ENCODE results near the gene PSMB8.
A peak's percentile ranks its signal among the peaks of the same experiment; 100 is the strongest.

PSMB8 gene

DNA sequence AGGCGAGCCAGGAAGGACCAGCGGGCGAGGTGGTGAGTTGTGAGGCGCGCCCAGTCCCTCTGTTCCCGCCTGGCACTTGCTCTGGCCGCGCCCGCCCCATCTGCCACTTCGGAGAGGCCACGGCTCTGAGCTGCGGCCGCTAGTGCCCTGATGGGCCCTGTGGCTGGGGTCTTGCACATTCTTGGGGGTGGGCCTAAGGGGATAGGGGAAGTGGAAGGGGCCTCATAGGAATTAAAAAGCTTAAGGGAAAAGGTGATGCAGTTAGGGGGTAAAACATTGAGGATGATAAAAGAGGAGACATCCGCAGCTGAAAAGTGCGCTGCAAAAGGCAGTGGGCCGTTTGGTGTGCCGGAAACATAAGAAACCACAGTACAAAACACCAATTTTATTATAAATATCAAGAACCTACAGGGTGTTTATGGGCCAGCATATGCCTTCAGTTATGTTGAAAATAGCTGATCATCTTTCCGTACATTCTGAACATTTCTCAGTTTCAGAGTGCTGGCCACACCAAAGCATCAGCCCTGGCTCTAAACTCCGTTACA lies 1.1 kb upstream of the PSMB8 start:
- H3K4me3 ChIP-seq (ENCODE audit: low read depth, low read length), result peak overlapping the region; percentile 81
- no peak for DNase-seq (ENCODE audit: low read depth)
- TF ChIP-seq, protein P1, sequence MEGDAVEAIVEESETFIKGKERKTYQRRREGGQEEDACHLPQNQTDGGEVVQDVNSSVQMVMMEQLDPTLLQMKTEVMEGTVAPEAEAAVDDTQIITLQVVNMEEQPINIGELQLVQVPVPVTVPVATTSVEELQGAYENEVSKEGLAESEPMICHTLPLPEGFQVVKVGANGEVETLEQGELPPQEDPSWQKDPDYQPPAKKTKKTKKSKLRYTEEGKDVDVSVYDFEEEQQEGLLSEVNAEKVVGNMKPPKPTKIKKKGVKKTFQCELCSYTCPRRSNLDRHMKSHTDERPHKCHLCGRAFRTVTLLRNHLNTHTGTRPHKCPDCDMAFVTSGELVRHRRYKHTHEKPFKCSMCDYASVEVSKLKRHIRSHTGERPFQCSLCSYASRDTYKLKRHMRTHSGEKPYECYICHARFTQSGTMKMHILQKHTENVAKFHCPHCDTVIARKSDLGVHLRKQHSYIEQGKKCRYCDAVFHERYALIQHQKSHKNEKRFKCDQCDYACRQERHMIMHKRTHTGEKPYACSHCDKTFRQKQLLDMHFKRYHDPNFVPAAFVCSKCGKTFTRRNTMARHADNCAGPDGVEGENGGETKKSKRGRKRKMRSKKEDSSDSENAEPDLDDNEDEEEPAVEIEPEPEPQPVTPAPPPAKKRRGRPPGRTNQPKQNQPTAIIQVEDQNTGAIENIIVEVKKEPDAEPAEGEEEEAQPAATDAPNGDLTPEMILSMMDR (IDR thresholded peaks at IDR 0.05; ENCODE audit: low read depth, low read length, missing control alignments), result no peak
- in situ Hi-C loops (cut with HindIII; ENCODE audit: low sequenced_read_pairs), result loop anchor here (10.0 kb wide), 1 partner anchor 130 kb away; no protein-coding TSS in a partner anchor

DNA sequence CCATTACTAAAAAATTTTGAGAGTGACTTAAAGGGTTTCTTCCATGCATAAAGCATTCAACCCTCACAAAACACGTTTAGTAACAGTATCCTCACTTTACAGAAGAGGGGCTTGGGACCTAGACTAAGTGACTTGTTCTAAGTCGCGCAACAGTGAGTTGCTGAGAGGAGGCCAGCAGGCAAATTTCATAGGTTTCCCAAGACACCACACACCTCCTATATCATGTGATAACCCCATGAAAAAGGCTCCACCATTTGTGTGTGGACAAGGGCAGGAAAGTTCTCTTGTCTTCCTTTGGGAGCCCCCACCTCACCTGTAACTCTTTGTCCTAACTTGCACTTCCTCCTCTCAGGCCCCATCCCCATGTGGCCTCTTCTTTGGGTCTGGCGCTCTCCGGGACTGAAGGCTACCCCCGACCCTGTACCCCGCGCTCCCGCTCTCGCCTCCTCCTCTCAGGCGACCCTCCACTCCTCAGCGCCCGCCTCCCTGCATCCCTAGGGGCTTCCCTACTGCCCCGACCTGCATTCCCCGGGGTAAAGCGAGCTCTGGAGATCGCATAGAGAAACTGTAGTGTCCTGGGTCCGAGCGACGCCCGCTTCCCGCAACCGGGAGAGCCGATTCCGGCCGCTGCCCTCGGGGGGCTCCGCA lies 392 bp downstream of the PSMB8 start:
- H3K4me3 ChIP-seq (ENCODE audit: low read depth, low read length), result peak overlapping the region; percentile 81
- TF ChIP-seq, protein P1 (IDR thresholded peaks at IDR 0.05; ENCODE audit: low read depth, low read length, missing control alignments), result no peak
- in situ Hi-C loops (cut with HindIII; ENCODE audit: low sequenced_read_pairs), result loop anchor here (10.0 kb wide), 1 partner anchor 131 kb away; no protein-coding TSS in a partner anchor
- no peak for DNase-seq (ENCODE audit: low read depth)

DNA sequence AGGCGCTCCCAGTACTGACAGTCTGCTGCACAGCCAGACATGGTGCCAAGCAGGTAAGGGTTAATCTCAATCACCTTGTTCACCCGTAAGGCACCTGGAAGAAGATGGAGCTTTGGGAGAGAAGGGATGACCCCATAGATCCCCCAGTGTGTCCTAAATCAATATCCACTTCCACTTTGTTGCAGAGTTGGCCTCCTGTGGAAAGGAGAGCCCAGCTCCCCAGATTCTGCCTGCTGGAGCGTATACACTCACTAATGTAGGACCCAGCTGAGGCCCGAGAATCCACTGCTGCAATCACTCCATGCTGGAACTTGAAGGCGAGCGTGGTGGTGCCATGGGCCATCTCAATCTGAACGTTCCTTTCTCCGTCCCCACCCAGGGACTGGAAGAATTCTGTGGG lies 1.2 kb downstream of the PSMB8 start:
- in situ Hi-C loops (cut with HindIII; ENCODE audit: low sequenced_read_pairs), result loop anchor here (10.0 kb wide), 1 partner anchor 132 kb away; no protein-coding TSS in a partner anchor
- DNase-seq (ENCODE audit: low read depth), result no peak
- TF ChIP-seq, protein P1 (IDR thresholded peaks at IDR 0.05; ENCODE audit: low read depth, low read length, missing control alignments), result no peak
- H3K4me3 ChIP-seq (ENCODE audit: low read depth, low read length), result peak overlapping the region; percentile 81

DNA sequence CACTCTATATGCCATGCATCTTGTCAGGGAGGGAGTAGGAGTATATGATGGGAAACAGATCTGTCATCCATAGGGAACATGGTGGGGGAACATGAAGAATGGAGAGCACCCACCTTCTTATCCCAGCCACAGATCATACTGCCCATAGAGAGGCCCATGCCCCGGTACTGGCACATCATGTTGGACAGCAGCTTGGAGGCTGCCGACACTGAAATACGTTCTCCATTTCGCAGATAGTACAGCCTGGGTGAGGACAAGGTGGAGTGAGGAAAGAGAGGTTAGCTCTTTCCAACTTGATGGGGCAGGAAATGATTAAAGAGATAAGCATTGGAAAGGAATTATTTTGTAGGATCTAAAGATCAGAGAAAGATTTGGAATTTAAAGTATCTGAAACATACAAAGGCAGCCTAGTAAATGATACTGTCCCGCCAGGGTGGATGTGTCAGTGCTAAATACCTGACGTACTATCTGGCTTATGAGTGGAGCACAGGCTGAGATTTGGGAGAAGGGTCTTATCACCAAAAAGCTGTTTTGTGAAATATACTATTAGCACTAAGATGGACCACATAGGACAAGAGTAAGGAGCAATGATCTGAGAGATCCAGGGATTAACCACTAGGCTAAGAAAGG lies 1.7 kb downstream of the PSMB8 start:
- no peak overlapping the region for H3K4me3 ChIP-seq (ENCODE audit: low read depth, low read length)
- TF ChIP-seq, protein P1 (IDR thresholded peaks at IDR 0.05; ENCODE audit: low read depth, low read length, missing control alignments), result no peak
- in situ Hi-C loops (cut with HindIII; ENCODE audit: low sequenced_read_pairs), result loop anchor here (10.0 kb wide), 1 partner anchor 133 kb away; no protein-coding TSS in a partner anchor
- DNase-seq (ENCODE audit: low read depth), result no peak

DNA sequence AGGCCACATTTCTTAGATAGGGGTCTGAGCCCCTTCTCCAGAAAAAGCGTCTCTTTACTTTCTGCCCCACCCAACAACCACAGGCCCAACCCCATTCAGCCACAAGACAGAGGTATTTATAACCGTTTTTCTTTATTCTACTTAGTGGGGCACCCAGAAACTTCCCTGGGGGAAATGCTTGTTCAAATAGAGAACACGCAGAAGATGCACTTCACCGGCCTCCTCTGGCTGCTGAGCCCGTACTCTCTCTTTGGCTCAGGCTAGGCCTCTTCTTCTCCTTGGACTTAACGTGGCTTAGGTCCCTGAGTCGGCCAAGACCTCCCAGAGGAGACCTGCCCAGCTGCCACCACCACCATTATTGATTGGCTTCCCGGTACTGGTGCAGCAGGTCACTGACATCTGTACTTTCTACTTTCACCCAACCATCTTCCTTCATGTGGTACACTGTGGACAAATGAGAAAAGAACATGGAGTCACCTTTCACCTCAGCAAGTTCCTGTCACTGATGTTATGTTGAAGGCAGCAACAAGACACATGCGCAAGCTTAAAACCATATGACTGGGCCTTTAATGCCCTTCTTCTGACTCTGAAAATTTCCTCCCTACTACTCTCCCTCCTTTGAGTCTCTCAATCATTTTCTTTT lies 3.1 kb downstream of the PSMB8 start:
- DNase-seq (ENCODE audit: low read depth), result no peak
- H3K4me3 ChIP-seq (ENCODE audit: low read depth, low read length), result no peak overlapping the region
- TF ChIP-seq, protein P1 (IDR thresholded peaks at IDR 0.05; ENCODE audit: low read depth, low read length, missing control alignments), result no peak
- in situ Hi-C loops (cut with HindIII; ENCODE audit: low sequenced_read_pairs), result loop anchor here (10.0 kb wide), 1 partner anchor 134 kb away; no protein-coding TSS in a partner anchor

DNA sequence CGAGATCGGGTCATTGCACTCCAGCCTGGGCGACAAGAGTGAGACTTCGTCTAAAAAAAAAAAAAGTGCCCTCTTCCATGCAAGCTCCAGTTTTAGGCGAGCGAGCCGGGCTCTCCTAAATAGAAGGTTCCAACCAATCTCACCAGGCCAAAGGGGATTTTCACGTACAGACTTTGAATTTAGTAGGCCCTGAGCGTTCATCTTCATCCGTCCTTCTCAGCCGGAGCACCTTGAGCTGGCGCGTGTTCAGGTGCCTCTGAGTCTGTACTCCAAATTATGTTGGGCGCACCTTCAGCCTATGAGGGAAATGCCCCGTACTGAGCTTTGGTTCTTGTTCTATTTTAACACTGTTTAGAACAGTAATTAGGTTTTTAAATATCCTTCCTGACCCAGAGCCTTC lies 4.5 kb downstream of the PSMB8 start:
- in situ Hi-C loops (cut with HindIII; ENCODE audit: low sequenced_read_pairs), result no loop called here
- DNase-seq (ENCODE audit: low read depth), result no peak
- H3K4me3 ChIP-seq (ENCODE audit: low read depth, low read length), result no peak overlapping the region
- TF ChIP-seq, protein P1 (IDR thresholded peaks at IDR 0.05; ENCODE audit: low read depth, low read length, missing control alignments), result no peak
